Esophagus (tissue), 2 donors: Measurements from ENCODE around the gene SHOC1. TPM values are rescaled to one million over a fixed set of nuclear protein-coding genes. Genes with fewer than 3 reads are reported as not detected.
A peak's percentile ranks its signal among the peaks of the same experiment; 100 is the strongest.

Experiments
- H3K27ac ChIP-seq, 2 donors: one replicate each; pipeline ENCODE4 v1.5.1; 2013; ENCODE audit warnings: low read depth in 2 of 2, mild to moderate bottlenecking in 2 of 2, inconsistent platforms in 1 of 2, low read length in 1 of 2, moderate library complexity in 1 of 2
- H3K27me3 ChIP-seq, 2 donors: one replicate each; pipeline ENCODE4 v1.6.1; 2013; ENCODE audit warnings: low read length in 2 of 2, control low read depth in 1 of 2, mild to moderate bottlenecking in 1 of 2; ENCODE audit not compliant: insufficient read depth in 2 of 2, control insufficient read depth in 1 of 2
- H3K36me3 ChIP-seq, 2 donors: one replicate each; pipeline ENCODE4 v1.6.1; 2013; ENCODE audit warnings: low read length in 1 of 2; ENCODE audit not compliant: control insufficient read depth in 2 of 2, insufficient read depth in 2 of 2
- H3K4me1 ChIP-seq, 2 donors: one replicate each; pipeline ENCODE4 v1.6.1; 2013; ENCODE audit warnings: low read length in 1 of 2; ENCODE audit not compliant: control insufficient read depth in 2 of 2, insufficient read depth in 2 of 2
- H3K4me3 ChIP-seq, 2 donors: one replicate each; pipeline ENCODE4 v1.5.1; 2013; ENCODE audit warnings: low read length in 2 of 2, mild to moderate bottlenecking in 2 of 2, low read depth in 1 of 2, moderate library complexity in 1 of 2
- H3K9me3 ChIP-seq, 2 donors: one replicate each; pipeline ENCODE4 v1.6.1; 2013; ENCODE audit warnings: mild to moderate bottlenecking in 2 of 2, low read depth in 1 of 2, low read length in 1 of 2, moderate library complexity in 1 of 2; ENCODE audit not compliant: control insufficient read depth in 2 of 2, insufficient read depth in 1 of 2
- WGBS, 2 donors: extraction: QIAGEN DNeasy Blood & Tissue Kit; methylation state at CpG; one replicate each; pipeline ENCODE4 v1.1.7; 2013; 5-methylcytosine and 5-hydroxymethylcytosine counted together
- polyA plus RNA-seq, 2 donors: library from polyadenylated mRNA; stranded (reverse); fragments of 200-250 nt; gene quantifications; one replicate each; pipeline ENCODE4 v1.2.3, GENCODE V29; 2013
- donor health status: healthy with polysubstance abuse.
- donor health status: Bipolar disorder and iron deficiency.

Gene SHOC1
- polyA plus RNA-seq = under 1 TPM; 0.06 to 0.18 TPM

DNA sequence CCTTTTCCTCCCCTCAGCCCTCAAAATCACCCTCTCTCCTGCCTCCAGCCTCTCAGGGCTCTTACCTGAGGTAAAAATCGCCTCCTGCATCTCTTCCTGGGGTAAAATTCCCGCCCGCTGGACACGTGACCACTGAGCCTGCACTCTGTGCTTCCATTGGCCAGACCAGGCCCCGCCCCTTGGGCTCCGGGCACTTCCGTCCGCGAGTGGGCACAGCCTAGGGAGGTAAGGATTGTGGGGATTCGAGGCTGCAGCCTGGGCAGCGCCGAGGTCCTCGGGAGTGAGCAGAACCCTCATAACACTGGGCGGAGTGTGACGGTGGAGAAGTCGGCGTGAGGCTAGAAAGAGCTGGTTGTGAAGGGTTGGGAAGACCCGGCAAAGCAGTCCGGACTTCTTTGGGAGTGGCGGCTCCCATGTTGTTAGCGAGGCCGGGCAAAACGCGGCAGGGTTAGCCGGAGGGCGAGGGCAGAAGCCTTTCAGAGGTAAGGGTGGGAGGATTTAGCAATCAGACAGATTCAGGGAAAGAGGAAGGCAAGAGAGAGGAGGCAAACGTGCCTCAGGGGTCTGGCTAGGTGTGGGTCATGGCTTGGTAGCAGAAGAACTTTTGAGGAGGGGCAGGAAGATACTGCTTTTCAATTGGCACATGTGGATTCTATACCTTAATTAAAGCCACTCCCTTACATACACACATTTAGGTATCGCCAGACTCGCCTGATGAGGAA is at the start of gene SHOC1:
Gene SHOC1, minus strand, starts transcription at position 103 of the 722 bp plus-strand sequence. CDS start 3,519 bp downstream, outside the sequence.
- Histone ChIP-seq H3K27me3 (no peaks in the 10 kb centered on the region), H3K36me3 (no peaks in the 10 kb centered on the region), H3K4me3 (peak within 1 kb of the TSS; percentile 0 to 12), H3K9me3 (no peaks in the 10 kb centered on the region), H3K4me1 (no peaks in the 10 kb centered on the region), H3K27ac (peak within 1 kb of the TSS; percentile 86 to 92)
- whole genome bisulfite sequencing, 2 donors = 79 to 84% methylated on average over 28 to 29 of the region's 29 CpGs

GRCh38 chr9:111843971-111844370 is 49.2 kb upstream of the SHOC1 start:
- Histone ChIP-seq H3K4me1 (peaks cover 3 to 5% of the 10 kb centered on the region in 2 donors), H3K27ac (peak overlapping the region; percentile 65 to 82), H3K36me3 (no peaks in the 10 kb centered on the region), H3K9me3 (no peaks in the 10 kb centered on the region), H3K27me3 (no peaks in the 10 kb centered on the region), H3K4me3 (no peak overlapping the region)
- 54 to 75% methylated on average over 3 of the region's 3 CpGs for WGBS, 2 donors

GRCh38 chr9:111842313-111842712 is 47.6 kb upstream of the SHOC1 start:
- Histone ChIP-seq H3K4me3 (no peak overlapping the region), H3K36me3 (no peaks in the 10 kb centered on the region), H3K9me3 (no peaks in the 10 kb centered on the region), H3K4me1 (peaks cover 3 to 5% of the 10 kb centered on the region in 2 donors), H3K27ac (no peak overlapping the region), H3K27me3 (no peaks in the 10 kb centered on the region)
- 85 to 89% methylated on average over 1 of the region's 1 CpG for WGBS, 2 donors

DNA sequence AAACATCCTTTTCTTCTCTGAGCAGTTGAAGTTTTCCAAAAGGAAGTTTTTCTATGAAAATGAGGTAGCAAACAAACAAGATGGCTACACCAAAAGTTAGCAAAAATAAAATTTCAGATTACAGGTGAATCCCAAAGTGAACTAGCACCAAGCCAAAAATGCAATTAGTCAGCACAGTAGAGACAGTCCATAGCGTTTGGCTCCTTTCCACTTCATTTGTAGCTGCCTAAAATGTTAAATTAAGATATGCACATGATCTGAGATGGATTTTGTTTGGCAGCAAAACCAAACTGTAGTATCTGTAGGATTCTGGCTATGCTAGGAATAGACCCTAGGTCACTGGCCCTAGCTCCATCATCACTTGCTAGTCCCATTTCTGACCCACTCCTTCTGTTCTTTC is 45.7 kb upstream of the SHOC1 start:
- Histone ChIP-seq H3K4me1 (peaks cover 0 to 5% of the 10 kb centered on the region in 2 donors), H3K9me3 (no peaks in the 10 kb centered on the region), H3K36me3 (no peaks in the 10 kb centered on the region), H3K27ac (peak overlapping the region in 1 of 2 donors; percentile 13), H3K27me3 (no peaks in the 10 kb centered on the region), H3K4me3 (no peak overlapping the region)
- WGBS, 2 donors = 58% methylated on average over 1 of the region's 1 CpG

DNA sequence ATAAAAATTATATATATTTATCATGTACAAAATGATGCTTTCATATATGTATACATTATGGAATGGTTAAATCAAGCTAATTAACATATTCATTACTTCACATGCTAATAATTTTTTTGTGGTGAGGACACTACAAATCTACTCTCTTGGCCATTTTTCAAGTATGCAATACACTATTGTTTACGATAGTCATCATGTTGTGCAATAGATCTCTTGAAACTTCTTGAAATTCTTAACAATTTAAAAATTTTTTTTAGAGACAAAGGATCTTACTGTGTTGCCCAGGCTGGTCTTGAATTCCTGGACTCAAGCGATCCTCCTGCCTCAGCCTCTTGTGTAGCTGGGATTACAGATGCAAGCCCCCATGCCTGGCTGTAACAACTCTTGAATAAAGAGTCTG is 45.2 kb upstream of the SHOC1 start:
- Histone ChIP-seq H3K27ac (peak overlapping the region in 1 of 2 donors; percentile 13), H3K36me3 (no peaks in the 10 kb centered on the region), H3K4me3 (no peak overlapping the region), H3K27me3 (no peaks in the 10 kb centered on the region), H3K9me3 (no peaks in the 10 kb centered on the region), H3K4me1 (peaks cover 0 to 5% of the 10 kb centered on the region in 2 donors)
- 67 to 68% methylated on average over 2 of the region's 2 CpGs for WGBS, 2 donors

DNA sequence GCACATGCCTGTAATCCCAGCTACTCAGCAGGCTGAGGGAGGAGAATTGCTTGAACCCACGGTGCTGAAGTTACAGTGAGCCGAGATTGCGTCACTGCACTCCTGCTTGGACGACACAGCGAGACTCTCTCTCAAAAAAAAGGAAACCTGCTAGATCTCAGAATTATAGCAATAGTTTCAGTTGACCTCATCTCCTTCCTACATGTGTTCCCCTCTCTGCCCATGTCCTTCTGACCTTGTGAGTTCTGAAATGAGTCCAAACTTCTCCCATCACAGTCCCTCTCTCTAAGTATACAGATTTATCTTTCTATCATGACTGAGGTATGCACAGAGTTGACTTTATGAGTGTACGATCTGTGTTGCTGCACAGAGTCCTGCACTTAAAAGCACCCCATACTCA is 44.6 kb upstream of the SHOC1 start:
- H3K4me1 ChIP-seq = peaks cover 0 to 5% of the 10 kb centered on the region in 2 donors
- 55 to 67% methylated on average over 6 of the region's 6 CpGs for WGBS, 2 donors

GRCh38 chr9:111838439-111838838 is 43.7 kb upstream of the SHOC1 start:
- Histone ChIP-seq H3K4me1 (peaks cover 0 to 5% of the 10 kb centered on the region in 2 donors), H3K4me3 (no peak overlapping the region), H3K36me3 (no peaks in the 10 kb centered on the region), H3K9me3 (no peaks in the 10 kb centered on the region), H3K27me3 (no peaks in the 10 kb centered on the region), H3K27ac (peak overlapping the region in 1 of 2 donors; percentile 40)
- 26 to 44% methylated on average over 2 of the region's 2 CpGs for WGBS, 2 donors

More for the DNA sequence above, 44.6 kb upstream of the SHOC1 start:
- Histone ChIP-seq H3K27me3 (no peaks in the 10 kb centered on the region), H3K9me3 (no peaks in the 10 kb centered on the region), H3K36me3 (no peaks in the 10 kb centered on the region), H3K27ac (peak overlapping the region; percentile 21 to 85), H3K4me3 (no peak overlapping the region)

DNA sequence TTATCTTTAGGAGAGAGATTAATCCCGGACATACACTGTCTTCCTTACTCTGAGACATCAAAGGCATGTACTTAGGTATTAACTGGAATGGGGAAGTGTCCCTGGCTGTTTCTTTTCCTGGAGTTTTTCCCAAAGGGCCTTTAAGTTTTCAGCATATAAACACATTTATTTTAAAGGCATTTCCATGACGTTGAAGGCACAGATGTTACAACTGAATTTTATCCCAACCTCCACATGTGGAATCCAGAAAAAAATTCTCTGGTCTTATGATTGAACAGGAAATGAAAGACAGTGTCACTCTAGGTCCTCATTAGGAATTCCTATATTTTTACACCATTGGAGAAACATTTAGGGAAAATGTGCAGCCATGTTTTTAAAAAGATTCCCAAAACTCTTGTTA is 41.6 kb upstream of the SHOC1 start:
- WGBS, 2 donors = 50 to 62% methylated on average over 2 of the region's 2 CpGs
- no peak overlapping the region for H3K27ac ChIP-seq
- no peaks in the 10 kb centered on the region for H3K4me1 ChIP-seq
- no peaks in the 10 kb centered on the region for H3K36me3 ChIP-seq
- H3K27me3 ChIP-seq = no peaks in the 10 kb centered on the region
- no peaks in the 10 kb centered on the region for H3K9me3 ChIP-seq
- H3K4me3 ChIP-seq = no peak overlapping the region

- no peaks in the 10 kb centered on the region for H3K4me1 ChIP-seq
- H3K9me3 ChIP-seq = no peaks in the 10 kb centered on the region
- peak overlapping the region in 1 of 2 donors; percentile 85 for H3K27ac ChIP-seq
- no peak overlapping the region for H3K4me3 ChIP-seq
- 70 to 78% methylated on average over 4 of the region's 4 CpGs for WGBS, 2 donors
- no peaks in the 10 kb centered on the region for H3K27me3 ChIP-seq
- H3K36me3 ChIP-seq = no peaks in the 10 kb centered on the region
Observed at GRCh38 chr9:111833941-111834340, 39.2 kb upstream of the SHOC1 start.

- Histone ChIP-seq H3K36me3 (no peaks in the 10 kb centered on the region), H3K4me3 (no peak overlapping the region), H3K27me3 (no peaks in the 10 kb centered on the region), H3K9me3 (no peaks in the 10 kb centered on the region), H3K27ac (no peak overlapping the region), H3K4me1 (no peaks in the 10 kb centered on the region)
- WGBS, 2 donors = 90 to 93% methylated on average over 2 of the region's 2 CpGs
Observed at GRCh38 chr9:111832449-111832848, 37.7 kb upstream of the SHOC1 start.
